ENCODE results near the gene CELF6. TPM values are rescaled to one million over a fixed set of nuclear protein-coding genes. Genes with fewer than 3 reads are reported as not detected.

The CELF6 gene
- total RNA-seq, 1 experiment from 2014 or later, result not detected

DNA sequence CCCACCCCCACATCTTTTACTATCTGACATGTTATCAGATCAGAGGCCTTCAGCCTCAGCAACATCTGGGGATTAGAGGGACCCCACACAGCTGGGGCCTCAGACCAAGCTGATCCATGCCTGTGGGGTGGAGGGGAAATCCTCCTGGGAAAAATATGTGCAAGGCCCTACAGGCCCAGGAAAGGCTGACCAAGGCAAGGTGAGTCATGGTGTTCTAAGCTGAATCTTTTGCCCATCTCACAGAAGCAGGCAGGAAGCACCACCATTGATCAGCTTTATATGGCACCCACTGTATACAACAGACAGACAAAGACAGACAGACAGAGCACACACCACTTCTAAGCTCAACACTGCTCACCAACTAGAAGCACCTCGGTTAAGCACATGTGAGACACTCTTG lies 35.2 kb downstream of the CELF6 start:
- no peaks in the 10 kb centered on the region for H3K9me3 Mint-ChIP-seq (ENCODE audit: unreplicated experiment)

DNA sequence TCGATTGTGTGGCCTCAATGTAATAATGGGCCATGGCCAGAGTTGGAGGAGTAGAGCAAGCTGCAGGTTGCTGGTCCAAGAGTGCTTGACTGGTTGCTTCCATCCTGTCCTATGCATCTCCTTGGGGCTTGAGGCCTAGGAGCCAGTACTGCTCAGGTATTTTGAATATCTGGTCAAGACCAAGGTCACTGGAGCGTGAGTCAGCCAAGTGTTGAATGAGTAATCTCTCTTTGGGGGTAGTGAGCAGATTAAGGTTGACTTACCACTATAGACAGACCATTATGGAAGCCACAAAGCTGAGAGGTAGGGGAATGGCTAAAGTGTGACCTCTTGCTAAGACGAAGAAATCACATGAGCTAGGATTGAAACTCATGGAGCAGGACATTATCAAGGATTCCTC lies 38.2 kb downstream of the CELF6 start:
- CTCF ChIA-PET, result no interaction called here
- no TSS peak for BruUV-seq (replicated peaks)
- no peak for TF ChIP-seq CTCF (IDR thresholded peaks at IDR 0.05; ENCODE audit: insufficient read depth in 1 of 2, low read depth in 1 of 2, low read length in 1 of 2, severe bottlenecking in 1 of 2, unreplicated experiment in 1 of 2)
- POLR2A ChIA-PET, result no interaction called here
- no peaks in the 10 kb centered on the region for H3K36me3 Mint-ChIP-seq (ENCODE audit: insufficient read depth, unreplicated experiment)
- H3K9me3 ChIP-seq, result no peaks in the 10 kb centered on the region
- intact Hi-C loops (cut with micrococcal nuclease; ENCODE audit: unreplicated experiment), result no loop called here
- H3K4me1 ChIP-seq, result no peaks in the 10 kb centered on the region
- H3K4me3 ChIP-seq (ENCODE audit: low read depth, low read length), result no peak overlapping the region
- DNase-seq, result no peak
- no peaks in the 10 kb centered on the region for H3K27me3 ChIP-seq (replicated peaks; ENCODE audit: control insufficient read depth, insufficient read depth, low read length)
- H3K9me3 Mint-ChIP-seq (ENCODE audit: unreplicated experiment), result no peaks in the 10 kb centered on the region
- no peak overlapping the region for H3K27ac Mint-ChIP-seq (ENCODE audit: unreplicated experiment)
- no peak overlapping the region for H3K4me3 Mint-ChIP-seq (ENCODE audit: unreplicated experiment)
- no peaks in the 10 kb centered on the region for H3K36me3 ChIP-seq (ENCODE audit: control insufficient read depth, insufficient read depth, low read length)
- no peaks in the 10 kb centered on the region for H3K27me3 Mint-ChIP-seq (ENCODE audit: insufficient read depth, unreplicated experiment)
- H3K4me1 Mint-ChIP-seq (ENCODE audit: low read depth, unreplicated experiment), result no peaks in the 10 kb centered on the region

More for the DNA sequence above, 35.2 kb downstream of the CELF6 start:
- no peaks in the 10 kb centered on the region for H3K4me1 ChIP-seq
- Mint-ChIP-seq H3K4me3 (ENCODE audit: unreplicated experiment) (no peak overlapping the region), H3K27me3 (ENCODE audit: insufficient read depth, unreplicated experiment) (no peaks in the 10 kb centered on the region), H3K36me3 (ENCODE audit: insufficient read depth, unreplicated experiment) (no peaks in the 10 kb centered on the region), H3K27ac (ENCODE audit: unreplicated experiment) (no peak overlapping the region), H3K4me1 (ENCODE audit: low read depth, unreplicated experiment) (no peaks in the 10 kb centered on the region)
- no peaks in the 10 kb centered on the region for H3K9me3 ChIP-seq
- H3K27me3 ChIP-seq (replicated peaks; ENCODE audit: control insufficient read depth, insufficient read depth, low read length), result no peaks in the 10 kb centered on the region
- no peak overlapping the region for H3K4me3 ChIP-seq (ENCODE audit: low read depth, low read length)
- H3K36me3 ChIP-seq (ENCODE audit: control insufficient read depth, insufficient read depth, low read length), result no peaks in the 10 kb centered on the region
- no peak for DNase-seq
- intact Hi-C loops (cut with micrococcal nuclease; ENCODE audit: unreplicated experiment), result no loop called here
- BruUV-seq (replicated peaks), result no TSS peak
- CTCF ChIA-PET, result interaction anchor here (0.6 to 0.7 kb wide), 3 partner anchors 20 to 58 kb away, joined by 3 read pairs; no protein-coding TSS in a partner anchor
- TF ChIP-seq CTCF (IDR thresholded peaks at IDR 0.05; ENCODE audit: insufficient read depth in 1 of 2, low read depth in 1 of 2, low read length in 1 of 2, severe bottlenecking in 1 of 2, unreplicated experiment in 1 of 2), result no peak
- POLR2A ChIA-PET, result no interaction called here

DNA sequence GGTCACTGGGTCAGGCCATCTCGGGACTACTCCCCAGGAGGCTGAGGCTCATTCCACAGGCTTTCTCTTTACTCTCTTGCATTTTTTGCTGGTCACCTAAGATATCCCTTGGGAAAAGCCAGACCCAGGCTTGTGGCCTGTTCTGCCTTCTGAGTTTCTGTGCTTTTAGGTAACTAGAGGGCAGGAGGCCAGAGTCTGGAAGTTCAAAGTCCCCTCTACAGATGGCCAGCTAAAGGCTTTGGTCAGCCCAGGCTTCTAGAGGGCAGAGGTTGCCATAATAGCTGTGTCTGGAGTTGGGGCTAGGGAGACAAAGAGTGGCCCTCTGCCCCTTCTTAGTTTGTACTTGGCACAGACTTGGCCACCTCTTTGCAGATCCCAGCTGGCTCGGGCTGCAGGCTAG lies 39.2 kb downstream of the CELF6 start:
- no peaks in the 10 kb centered on the region for H3K4me1 ChIP-seq
- intact Hi-C loops (cut with micrococcal nuclease; ENCODE audit: unreplicated experiment), result no loop called here
- no peak overlapping the region for H3K4me3 Mint-ChIP-seq (ENCODE audit: unreplicated experiment)
- POLR2A ChIA-PET, result no interaction called here
- no peaks in the 10 kb centered on the region for H3K9me3 ChIP-seq
- no TSS peak for BruUV-seq (replicated peaks)
- no peak for TF ChIP-seq CTCF (IDR thresholded peaks at IDR 0.05; ENCODE audit: insufficient read depth in 1 of 2, low read depth in 1 of 2, low read length in 1 of 2, severe bottlenecking in 1 of 2, unreplicated experiment in 1 of 2)
- H3K36me3 ChIP-seq (ENCODE audit: control insufficient read depth, insufficient read depth, low read length), result no peaks in the 10 kb centered on the region
- no peaks in the 10 kb centered on the region for H3K4me1 Mint-ChIP-seq (ENCODE audit: low read depth, unreplicated experiment)
- H3K27me3 Mint-ChIP-seq (ENCODE audit: insufficient read depth, unreplicated experiment), result no peaks in the 10 kb centered on the region
- H3K27me3 ChIP-seq (replicated peaks; ENCODE audit: control insufficient read depth, insufficient read depth, low read length), result no peaks in the 10 kb centered on the region
- no peak overlapping the region for H3K4me3 ChIP-seq (ENCODE audit: low read depth, low read length)
- no peaks in the 10 kb centered on the region for H3K36me3 Mint-ChIP-seq (ENCODE audit: insufficient read depth, unreplicated experiment)
- CTCF ChIA-PET, result no interaction called here
- H3K9me3 Mint-ChIP-seq (ENCODE audit: unreplicated experiment), result no peaks in the 10 kb centered on the region
- no peak for DNase-seq
- no peak overlapping the region for H3K27ac Mint-ChIP-seq (ENCODE audit: unreplicated experiment)

Measured in Caco-2 (cell line).